ENCODE measurements around the gene APOH. TPM values are rescaled to one million over a fixed set of nuclear protein-coding genes. Genes with fewer than 3 reads are reported as not detected.

The APOH gene
- total and polyA plus RNA-seq, 2 of the 8 experiments (the other 6 are each of a cell fraction or from before 2014, with no cell fraction given), result not detected

GRCh38 chr17:66222798-66223350 lies 6.3 kb downstream of the APOH start (continued):
- TF ChIP-seq CTBP2 (IDR thresholded peaks at IDR 0.05; ENCODE audit: borderline replicate concordance, insufficient read depth, insufficient read length, low read length), result no peak

Measured in H1 (cell line).